Activated B cell treated with CpG ODN at 0.5 μM for 24 hours (primary cell): ENCODE results near the gene TNFAIP8. TPM values are rescaled to one million over a fixed set of nuclear protein-coding genes. Genes with fewer than 3 reads are reported as not detected.

ENCODE experiments used
- ATAC-seq: fragments of 200-7000 bp; cut with Tn5 transposase; one replicate; pipeline ENCODE4 v1.10.0; 2021; ENCODE audit warnings: low read depth, mild to moderate bottlenecking, moderate library complexity
- CTCF ChIA-PET: fragments of 350-600 bp; sonication (Branson Sonifier 250); formaldehyde crosslinking; loops from one replicate; lab custom pipeline; 2021; ENCODE audit warnings: antibody characterized with exemption; lab: Charles Lee
- POLR2A ChIA-PET: fragments of 350-600 bp; sonication (Branson Sonifier 250); formaldehyde crosslinking; loops from one replicate; lab custom pipeline; 2021; ENCODE audit warnings: antibody characterized with exemption; lab: Charles Lee
- DNase-seq: peaks from one replicate; pipeline ENCODE4 v3.0.0; 2022
- H3K27ac Mint-ChIP-seq: one replicate; pipeline ENCODE4 v1.8.0; 2020; ENCODE audit warnings: mixed read lengths
- H3K27me3 Mint-ChIP-seq: one replicate; pipeline ENCODE4 v1.8.0; 2021; ENCODE audit warnings: mixed read lengths
- H3K36me3 Mint-ChIP-seq: one replicate; pipeline ENCODE4 v1.8.0; 2021; ENCODE audit warnings: low read depth, mixed read lengths
- H3K4me1 Mint-ChIP-seq: one replicate; pipeline ENCODE4 v1.8.0; 2021; ENCODE audit warnings: mixed read lengths
- H3K4me3 Mint-ChIP-seq: one replicate; pipeline ENCODE4 v1.8.0; 2020; ENCODE audit warnings: mild to moderate bottlenecking, mixed read lengths
- H3K9me3 Mint-ChIP-seq: one replicate; pipeline ENCODE4 v1.8.0; 2020; ENCODE audit warnings: mixed read lengths
- intact Hi-C: fragments of 100-400 bp; cut with micrococcal nuclease; formaldehyde crosslinking; loops from one replicate; pipeline ENCODE4 v1.15.1; 2024
- total RNA-seq: library from RNA; stranded (reverse); gene quantifications from 2 replicates; pipeline ENCODE4 v1.2.3, GENCODE V29; 2022
- TF ChIP-seq, protein P1 (sequence below): fragments of 200-600 bp; IDR thresholded peaks from one replicate; pipeline ENCODE4 v1.8.0; 2022; ENCODE audit warnings: antibody characterized with exemption, mild to moderate bottlenecking

Gene TNFAIP8
- total RNA-seq, 1 donor from 2014 or later: 135 TPM

DNA sequence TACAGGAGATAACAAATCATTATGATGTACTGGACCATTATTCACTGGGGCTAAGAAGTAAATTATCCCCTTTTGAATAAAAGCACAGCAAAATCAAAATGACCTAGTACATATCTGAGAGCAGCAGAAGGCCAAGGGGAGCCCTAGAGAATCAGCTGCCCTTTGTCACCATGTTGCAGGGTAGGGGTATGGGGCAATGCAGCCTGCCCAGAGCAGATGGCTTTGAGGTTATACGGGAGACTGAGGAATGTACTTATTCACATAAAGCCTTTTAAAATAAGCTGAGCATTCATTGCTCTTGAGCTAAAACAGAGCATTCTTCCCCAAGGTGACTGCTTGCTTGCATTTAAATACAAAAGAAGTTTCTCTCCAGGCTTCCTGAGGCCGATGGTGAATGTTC, 2.6 kb upstream of the TNFAIP8 start:
- H3K4me3 Mint-ChIP-seq: peak overlapping the region; percentile 100
- POLR2A ChIA-PET: interaction anchor here (0.5 to 14.1 kb wide), 7 partner anchors 12 to 78 kb away, joined by 3 to 388 read pairs (median 5); no protein-coding TSS in a partner anchor

DNA sequence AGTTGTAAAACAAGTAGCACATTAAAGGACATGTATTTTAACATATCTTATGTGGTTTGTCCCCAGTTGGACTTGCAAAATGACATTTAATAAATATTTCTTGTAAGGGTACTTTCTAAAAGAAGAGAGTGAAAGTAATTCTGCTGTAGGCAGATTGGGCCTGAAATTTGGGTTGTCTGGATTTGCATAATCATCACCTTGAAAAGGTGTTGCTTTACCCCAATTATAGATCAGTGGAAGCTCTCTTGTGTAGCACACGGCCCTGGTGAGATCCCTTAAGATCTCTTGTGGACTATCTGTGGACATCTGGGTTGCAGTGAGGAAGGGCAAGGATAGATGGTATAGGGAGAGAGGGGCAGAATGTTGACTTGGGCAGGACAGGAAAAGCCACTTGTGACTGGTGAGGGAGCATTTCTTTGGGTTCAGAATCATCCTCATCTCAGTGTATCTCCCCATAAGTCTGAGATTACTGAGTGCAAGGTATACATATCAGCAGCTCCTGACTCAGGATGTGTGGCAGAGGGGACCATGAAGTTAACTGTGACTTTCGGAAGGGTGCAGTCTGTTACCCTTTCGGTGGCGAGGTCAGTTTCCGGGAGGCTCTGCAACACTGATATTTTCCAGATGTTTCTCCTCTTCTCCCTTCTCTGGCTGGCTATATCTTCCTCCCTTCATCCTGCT, 2.0 kb upstream of the TNFAIP8 start:
- intact Hi-C loops: loop anchor here (2.0 kb wide), 2 partner anchors 15 to 43 kb away; no protein-coding TSS in a partner anchor
- DNase-seq (no peak), ATAC-seq (peak; percentile 23)
- Mint-ChIP-seq H3K27ac (peak overlapping the region; percentile 98), H3K36me3 (peaks cover 31% of the 10 kb centered on the region), H3K9me3 (no peaks in the 10 kb centered on the region), H3K4me3 (peak overlapping the region; percentile 100), H3K4me1 (peaks cover 79% of the 10 kb centered on the region), H3K27me3 (no peaks in the 10 kb centered on the region)
- TF ChIP-seq, protein P1, sequence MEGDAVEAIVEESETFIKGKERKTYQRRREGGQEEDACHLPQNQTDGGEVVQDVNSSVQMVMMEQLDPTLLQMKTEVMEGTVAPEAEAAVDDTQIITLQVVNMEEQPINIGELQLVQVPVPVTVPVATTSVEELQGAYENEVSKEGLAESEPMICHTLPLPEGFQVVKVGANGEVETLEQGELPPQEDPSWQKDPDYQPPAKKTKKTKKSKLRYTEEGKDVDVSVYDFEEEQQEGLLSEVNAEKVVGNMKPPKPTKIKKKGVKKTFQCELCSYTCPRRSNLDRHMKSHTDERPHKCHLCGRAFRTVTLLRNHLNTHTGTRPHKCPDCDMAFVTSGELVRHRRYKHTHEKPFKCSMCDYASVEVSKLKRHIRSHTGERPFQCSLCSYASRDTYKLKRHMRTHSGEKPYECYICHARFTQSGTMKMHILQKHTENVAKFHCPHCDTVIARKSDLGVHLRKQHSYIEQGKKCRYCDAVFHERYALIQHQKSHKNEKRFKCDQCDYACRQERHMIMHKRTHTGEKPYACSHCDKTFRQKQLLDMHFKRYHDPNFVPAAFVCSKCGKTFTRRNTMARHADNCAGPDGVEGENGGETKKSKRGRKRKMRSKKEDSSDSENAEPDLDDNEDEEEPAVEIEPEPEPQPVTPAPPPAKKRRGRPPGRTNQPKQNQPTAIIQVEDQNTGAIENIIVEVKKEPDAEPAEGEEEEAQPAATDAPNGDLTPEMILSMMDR: no peak
- ChIA-PET CTCF (interaction anchor here (0.7 to 1.3 kb wide), 3 partner anchors 10 to 38 kb away, joined by 3 to 4 read pairs (median 3); no protein-coding TSS in a partner anchor), POLR2A (interaction anchor here (0.7 to 14.1 kb wide), 7 partner anchors 13 to 86 kb away, joined by 3 to 388 read pairs (median 19); no protein-coding TSS in a partner anchor)

More for the DNA sequence above, 2.6 kb upstream of the TNFAIP8 start:
- intact Hi-C loops: no loop called here
- Mint-ChIP-seq H3K9me3 (no peaks in the 10 kb centered on the region), H3K27ac (peak overlapping the region; percentile 98), H3K4me1 (peaks cover 79% of the 10 kb centered on the region), H3K36me3 (peaks cover 31% of the 10 kb centered on the region), H3K27me3 (no peaks in the 10 kb centered on the region)
- no peak for DNase-seq
- ATAC-seq: no peak
- CTCF ChIA-PET: interaction anchor here (0.7 to 1.3 kb wide), 3 partner anchors 9 to 38 kb away, joined by 3 to 4 read pairs (median 3); no protein-coding TSS in a partner anchor
- TF ChIP-seq, protein P1: no peak

DNA sequence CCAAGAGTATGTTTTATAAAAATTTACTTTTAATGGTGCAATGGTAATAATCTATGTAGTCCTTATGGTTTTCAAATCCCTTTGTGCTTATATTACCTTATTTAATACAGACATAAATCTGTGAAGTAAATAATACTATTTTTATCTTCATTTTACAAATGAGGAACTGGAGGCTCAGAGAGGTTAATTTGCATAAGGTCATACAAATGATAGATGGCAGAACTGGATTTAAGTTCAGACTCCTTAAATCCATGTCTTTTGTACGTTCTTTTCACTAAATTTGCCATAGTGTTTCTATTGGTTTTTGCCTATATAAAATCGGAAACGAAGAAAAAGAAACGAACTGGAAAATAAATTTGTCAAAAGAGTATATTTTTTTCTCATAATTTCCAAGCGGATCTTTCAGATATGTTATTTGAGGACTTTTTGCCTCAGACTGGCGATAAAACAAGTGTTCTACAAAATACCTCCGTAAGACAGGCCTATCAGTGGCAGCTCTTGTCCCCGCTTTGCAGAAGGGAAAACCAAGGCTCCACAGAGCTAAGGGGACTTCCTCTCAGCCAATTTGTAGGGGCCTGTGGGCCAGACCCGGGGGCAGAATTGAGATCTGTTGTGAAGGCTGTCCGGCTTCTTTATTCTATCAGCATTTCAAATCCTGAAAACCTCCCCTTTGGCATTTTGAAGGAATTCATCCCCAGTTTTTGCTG, 1.1 kb upstream of the TNFAIP8 start:
- peak overlapping the region; percentile 100 for H3K4me3 Mint-ChIP-seq
- ATAC-seq: no peak
- no peak for DNase-seq
- H3K36me3 Mint-ChIP-seq: peaks cover 35% of the 10 kb centered on the region
- H3K27me3 Mint-ChIP-seq: no peaks in the 10 kb centered on the region
- ChIA-PET CTCF (interaction anchor here (1.1 to 4.4 kb wide), 3 partner anchors 10 to 40 kb away, joined by 4 to 28 read pairs (median 5); no protein-coding TSS in a partner anchor), POLR2A (interaction anchor here (1.5 to 14.1 kb wide), 10 partner anchors 13 to 284 kb away, joined by 3 to 388 read pairs (median 20); partner anchors contain the start of gene DMXL1)
- no peaks in the 10 kb centered on the region for H3K9me3 Mint-ChIP-seq
- intact Hi-C loops: loop anchor here (1.0 to 5.0 kb wide), 5 partner anchors 14 to 332 kb away; partner anchors contain the start of gene DMXL1
- TF ChIP-seq, protein P1: no peak
- H3K4me1 Mint-ChIP-seq: peaks cover 79% of the 10 kb centered on the region
- H3K27ac Mint-ChIP-seq: peak overlapping the region; percentile 98

DNA sequence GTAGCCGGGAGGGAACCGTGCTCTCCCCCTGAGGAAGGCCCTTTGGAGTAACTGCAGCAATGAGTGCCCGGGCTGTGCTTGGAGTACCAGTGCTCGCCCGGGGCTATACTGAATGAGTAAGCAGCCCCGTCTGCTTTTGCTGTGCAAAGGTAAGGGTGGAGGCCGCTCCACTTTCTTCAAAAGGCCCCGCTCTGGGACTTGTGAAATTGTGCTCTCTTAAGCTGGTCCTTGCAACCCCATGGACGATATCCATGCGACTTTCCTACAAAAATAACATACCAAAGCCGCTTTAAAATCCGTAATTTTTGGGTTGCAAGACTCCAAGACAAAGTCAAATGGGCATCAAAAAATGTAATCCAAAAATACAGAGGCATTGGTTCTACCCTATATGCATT, 578 bp upstream of the TNFAIP8 start:
- TF ChIP-seq, protein P1: no peak
- peak; percentile 33 for ATAC-seq
- H3K9me3 Mint-ChIP-seq: no peaks in the 10 kb centered on the region
- H3K4me3 Mint-ChIP-seq: peak overlapping the region; percentile 100
- no peaks in the 10 kb centered on the region for H3K27me3 Mint-ChIP-seq
- peaks cover 79% of the 10 kb centered on the region for H3K4me1 Mint-ChIP-seq
- ChIA-PET CTCF (interaction anchor here (1.1 to 4.9 kb wide), 7 partner anchors 11 to 366 kb away, joined by 3 to 34 read pairs (median 5); partner anchors contain the start of gene DTWD2), POLR2A (interaction anchor here (1.2 to 14.1 kb wide), 17 partner anchors 12 to 284 kb away, joined by 3 to 388 read pairs (median 18); partner anchors contain the start of gene DMXL1)
- DNase-seq: no peak
- intact Hi-C loops: loop anchor here (1.0 to 5.0 kb wide), 5 partner anchors 14 to 333 kb away; partner anchors contain the start of gene DMXL1
- H3K36me3 Mint-ChIP-seq: peaks cover 41% of the 10 kb centered on the region
- H3K27ac Mint-ChIP-seq: peak overlapping the region; percentile 98
